ENCODE results near the gene AXL.
"Not testable (repeated sequence)": the region's sequence is repeated elsewhere in the genome, so short reads cannot be mapped to it uniquely, and the experiment has no call there.

GRCh38 chr19:41229338-41229737 is 10.3 kb downstream of the AXL start:
- TF ChIP-seq EZH2 (IDR thresholded peaks at IDR 0.05); POLR2AphosphoS5 (IDR thresholded peaks at IDR 0.05; ENCODE audit: borderline replicate concordance, low read depth, low read length); FOXP2 (optimal IDR thresholded peaks at IDR 0.05; ENCODE audit: control extremely low read depth, extremely low read length, insufficient read depth): not testable (repeated sequence)
